ENCODE data around the gene LITAF. TPM values are rescaled to one million over a fixed set of nuclear protein-coding genes. Genes with fewer than 3 reads are reported as not detected.

The LITAF gene
- polyA plus RNA-seq, 1 donor from 2014 or later = 0.31 TPM

DNA sequence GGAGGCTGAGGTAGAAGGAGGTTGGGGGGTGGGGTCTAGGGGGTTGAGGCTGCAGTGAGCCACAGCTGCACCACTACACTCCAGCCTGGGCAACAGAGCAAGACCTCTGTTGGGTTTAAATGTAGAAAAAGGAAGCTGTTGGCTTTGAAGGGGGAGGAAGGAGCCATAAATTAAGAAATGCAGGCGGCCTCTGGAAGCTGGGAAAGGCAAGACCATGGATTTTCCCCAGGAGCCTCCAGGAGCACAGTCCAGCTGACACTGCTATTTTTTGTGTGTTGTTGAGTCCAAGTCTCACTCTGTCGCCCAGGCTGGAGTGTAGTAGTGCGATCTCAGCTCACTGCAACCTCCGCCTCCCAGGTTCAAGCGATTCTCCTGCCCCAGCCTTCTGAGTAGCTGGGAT lies 15.9 kb downstream of the LITAF start:
- no peak overlapping the region for H2AFZ ChIP-seq (ENCODE audit: low read depth, low read length)
- no peaks in the 10 kb centered on the region for H3K27me3 ChIP-seq (ENCODE audit: insufficient read depth, low read depth, low read length)
- no peaks in the 10 kb centered on the region for H3F3A ChIP-seq (ENCODE audit: insufficient read depth, low read length, poor library complexity, severe bottlenecking)
- no peak overlapping the region for H3K4me3 ChIP-seq (ENCODE audit: low read length)
- H3K4me2 ChIP-seq (ENCODE audit: low read length) = no peak overlapping the region
- no peaks in the 10 kb centered on the region for H3K9me3 ChIP-seq (ENCODE audit: low read length)
- H3K9ac ChIP-seq (ENCODE audit: low read length) = no peak overlapping the region
- no peaks in the 10 kb centered on the region for H4K20me1 ChIP-seq (ENCODE audit: insufficient read depth)
- H3K9me2 ChIP-seq (ENCODE audit: insufficient read depth, low read length) = no peaks in the 10 kb centered on the region
- H3K27ac ChIP-seq (ENCODE audit: low read length) = no peak overlapping the region
- no peak for TF ChIP-seq EP300 (conservative IDR thresholded peaks at IDR 0.05; ENCODE audit: poor library complexity, severe bottlenecking)
- no peak for TF ChIP-seq TAF1 (IDR thresholded peaks at IDR 0.05; ENCODE audit: low read depth)
- TF ChIP-seq MXI1 (conservative IDR thresholded peaks at IDR 0.05; ENCODE audit: poor library complexity, severe bottlenecking) = no peak
- TF ChIP-seq RAD21 (conservative IDR thresholded peaks at IDR 0.05) = no peak
- no peak for TF ChIP-seq EZH2 (IDR thresholded peaks at IDR 0.05; ENCODE audit: borderline replicate concordance, insufficient read depth, low read length, poor library complexity, severe bottlenecking)
- TF ChIP-seq, protein P1, sequence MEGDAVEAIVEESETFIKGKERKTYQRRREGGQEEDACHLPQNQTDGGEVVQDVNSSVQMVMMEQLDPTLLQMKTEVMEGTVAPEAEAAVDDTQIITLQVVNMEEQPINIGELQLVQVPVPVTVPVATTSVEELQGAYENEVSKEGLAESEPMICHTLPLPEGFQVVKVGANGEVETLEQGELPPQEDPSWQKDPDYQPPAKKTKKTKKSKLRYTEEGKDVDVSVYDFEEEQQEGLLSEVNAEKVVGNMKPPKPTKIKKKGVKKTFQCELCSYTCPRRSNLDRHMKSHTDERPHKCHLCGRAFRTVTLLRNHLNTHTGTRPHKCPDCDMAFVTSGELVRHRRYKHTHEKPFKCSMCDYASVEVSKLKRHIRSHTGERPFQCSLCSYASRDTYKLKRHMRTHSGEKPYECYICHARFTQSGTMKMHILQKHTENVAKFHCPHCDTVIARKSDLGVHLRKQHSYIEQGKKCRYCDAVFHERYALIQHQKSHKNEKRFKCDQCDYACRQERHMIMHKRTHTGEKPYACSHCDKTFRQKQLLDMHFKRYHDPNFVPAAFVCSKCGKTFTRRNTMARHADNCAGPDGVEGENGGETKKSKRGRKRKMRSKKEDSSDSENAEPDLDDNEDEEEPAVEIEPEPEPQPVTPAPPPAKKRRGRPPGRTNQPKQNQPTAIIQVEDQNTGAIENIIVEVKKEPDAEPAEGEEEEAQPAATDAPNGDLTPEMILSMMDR (IDR thresholded peaks at IDR 0.05; ENCODE audit: poor library complexity, severe bottlenecking) = no peak
- TF ChIP-seq SMC3 (conservative IDR thresholded peaks at IDR 0.05; ENCODE audit: poor library complexity) = no peak
- TF ChIP-seq POLR2AphosphoS5 (IDR thresholded peaks at IDR 0.05) = no peak
- TF ChIP-seq, protein P2, sequence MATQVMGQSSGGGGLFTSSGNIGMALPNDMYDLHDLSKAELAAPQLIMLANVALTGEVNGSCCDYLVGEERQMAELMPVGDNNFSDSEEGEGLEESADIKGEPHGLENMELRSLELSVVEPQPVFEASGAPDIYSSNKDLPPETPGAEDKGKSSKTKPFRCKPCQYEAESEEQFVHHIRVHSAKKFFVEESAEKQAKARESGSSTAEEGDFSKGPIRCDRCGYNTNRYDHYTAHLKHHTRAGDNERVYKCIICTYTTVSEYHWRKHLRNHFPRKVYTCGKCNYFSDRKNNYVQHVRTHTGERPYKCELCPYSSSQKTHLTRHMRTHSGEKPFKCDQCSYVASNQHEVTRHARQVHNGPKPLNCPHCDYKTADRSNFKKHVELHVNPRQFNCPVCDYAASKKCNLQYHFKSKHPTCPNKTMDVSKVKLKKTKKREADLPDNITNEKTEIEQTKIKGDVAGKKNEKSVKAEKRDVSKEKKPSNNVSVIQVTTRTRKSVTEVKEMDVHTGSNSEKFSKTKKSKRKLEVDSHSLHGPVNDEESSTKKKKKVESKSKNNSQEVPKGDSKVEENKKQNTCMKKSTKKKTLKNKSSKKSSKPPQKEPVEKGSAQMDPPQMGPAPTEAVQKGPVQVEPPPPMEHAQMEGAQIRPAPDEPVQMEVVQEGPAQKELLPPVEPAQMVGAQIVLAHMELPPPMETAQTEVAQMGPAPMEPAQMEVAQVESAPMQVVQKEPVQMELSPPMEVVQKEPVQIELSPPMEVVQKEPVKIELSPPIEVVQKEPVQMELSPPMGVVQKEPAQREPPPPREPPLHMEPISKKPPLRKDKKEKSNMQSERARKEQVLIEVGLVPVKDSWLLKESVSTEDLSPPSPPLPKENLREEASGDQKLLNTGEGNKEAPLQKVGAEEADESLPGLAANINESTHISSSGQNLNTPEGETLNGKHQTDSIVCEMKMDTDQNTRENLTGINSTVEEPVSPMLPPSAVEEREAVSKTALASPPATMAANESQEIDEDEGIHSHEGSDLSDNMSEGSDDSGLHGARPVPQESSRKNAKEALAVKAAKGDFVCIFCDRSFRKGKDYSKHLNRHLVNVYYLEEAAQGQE (IDR thresholded peaks at IDR 0.05; ENCODE audit: borderline replicate concordance) = no peak
- no peaks in the 10 kb centered on the region for H3K36me3 ChIP-seq (ENCODE audit: insufficient read depth, low read length)
- no peaks in the 10 kb centered on the region for H3K79me2 ChIP-seq (replicated peaks; ENCODE audit: insufficient read depth, low read length)

DNA sequence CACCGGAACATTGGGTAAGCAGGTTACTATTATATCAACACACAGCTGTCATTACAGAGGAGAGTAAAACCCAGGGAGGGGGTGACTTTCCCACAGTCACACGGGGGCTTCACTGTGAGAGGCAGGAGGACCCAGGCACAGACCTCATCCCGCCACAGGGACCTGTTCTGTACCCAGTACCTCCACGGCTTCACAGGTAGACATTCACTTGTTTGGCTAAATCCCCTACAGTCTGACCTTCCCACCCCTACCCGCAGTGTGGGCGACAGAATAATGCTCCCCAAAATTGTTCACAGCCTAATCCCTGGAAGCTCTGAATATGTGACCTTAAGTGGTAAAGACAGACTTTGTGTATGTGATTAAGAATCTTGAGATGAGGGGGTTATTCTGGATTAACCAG lies 16.5 kb downstream of the LITAF start:
- Histone ChIP-seq H3K9me2 (ENCODE audit: insufficient read depth, low read length) (no peaks in the 10 kb centered on the region), H3K79me2 (replicated peaks; ENCODE audit: insufficient read depth, low read length) (no peaks in the 10 kb centered on the region), H2AFZ (ENCODE audit: low read depth, low read length) (no peak overlapping the region), H3F3A (ENCODE audit: insufficient read depth, low read length, poor library complexity, severe bottlenecking) (no peaks in the 10 kb centered on the region), H3K27me3 (ENCODE audit: insufficient read depth, low read depth, low read length) (no peaks in the 10 kb centered on the region), H3K4me2 (ENCODE audit: low read length) (no peak overlapping the region), H3K9ac (ENCODE audit: low read length) (no peak overlapping the region), H4K20me1 (ENCODE audit: insufficient read depth) (no peaks in the 10 kb centered on the region), H3K9me3 (ENCODE audit: low read length) (no peaks in the 10 kb centered on the region), H3K27ac (ENCODE audit: low read length) (no peak overlapping the region), H3K4me3 (ENCODE audit: low read length) (no peak overlapping the region), H3K36me3 (ENCODE audit: insufficient read depth, low read length) (no peaks in the 10 kb centered on the region)
- no peak for TF ChIP-seq MXI1 (conservative IDR thresholded peaks at IDR 0.05; ENCODE audit: poor library complexity, severe bottlenecking)
- TF ChIP-seq EZH2 (IDR thresholded peaks at IDR 0.05; ENCODE audit: borderline replicate concordance, insufficient read depth, low read length, poor library complexity, severe bottlenecking) = no peak
- TF ChIP-seq EP300 (conservative IDR thresholded peaks at IDR 0.05; ENCODE audit: poor library complexity, severe bottlenecking) = no peak
- TF ChIP-seq SMC3 (conservative IDR thresholded peaks at IDR 0.05; ENCODE audit: poor library complexity) = no peak
- TF ChIP-seq, protein P1 (IDR thresholded peaks at IDR 0.05; ENCODE audit: poor library complexity, severe bottlenecking) = no peak
- TF ChIP-seq TAF1 (IDR thresholded peaks at IDR 0.05; ENCODE audit: low read depth) = no peak
- TF ChIP-seq POLR2AphosphoS5 (IDR thresholded peaks at IDR 0.05) = no peak
- TF ChIP-seq RAD21 (conservative IDR thresholded peaks at IDR 0.05) = no peak
- TF ChIP-seq, protein P2 (IDR thresholded peaks at IDR 0.05; ENCODE audit: borderline replicate concordance) = no peak
